Stimulated activated CD4-positive, alpha-beta T cell treated with anti-CD3 and anti-CD28 coated beads, Interleukin-2, amount 100 ng/mL, for 48 hours (primary cell): Measurements from ENCODE around the gene OR1N1.
"Not testable (repeated sequence)": the region's sequence is repeated elsewhere in the genome, so short reads cannot be mapped to it uniquely, and the experiment has no call there.

Source experiments
- DNase-seq, 2 donors: peaks; one replicate each; pipeline ENCODE4 v3.0.0-alpha.2; 2020

The OR1N1 gene, protein sequence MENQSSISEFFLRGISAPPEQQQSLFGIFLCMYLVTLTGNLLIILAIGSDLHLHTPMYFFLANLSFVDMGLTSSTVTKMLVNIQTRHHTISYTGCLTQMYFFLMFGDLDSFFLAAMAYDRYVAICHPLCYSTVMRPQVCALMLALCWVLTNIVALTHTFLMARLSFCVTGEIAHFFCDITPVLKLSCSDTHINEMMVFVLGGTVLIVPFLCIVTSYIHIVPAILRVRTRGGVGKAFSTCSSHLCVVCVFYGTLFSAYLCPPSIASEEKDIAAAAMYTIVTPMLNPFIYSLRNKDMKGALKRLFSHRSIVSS

DNA sequence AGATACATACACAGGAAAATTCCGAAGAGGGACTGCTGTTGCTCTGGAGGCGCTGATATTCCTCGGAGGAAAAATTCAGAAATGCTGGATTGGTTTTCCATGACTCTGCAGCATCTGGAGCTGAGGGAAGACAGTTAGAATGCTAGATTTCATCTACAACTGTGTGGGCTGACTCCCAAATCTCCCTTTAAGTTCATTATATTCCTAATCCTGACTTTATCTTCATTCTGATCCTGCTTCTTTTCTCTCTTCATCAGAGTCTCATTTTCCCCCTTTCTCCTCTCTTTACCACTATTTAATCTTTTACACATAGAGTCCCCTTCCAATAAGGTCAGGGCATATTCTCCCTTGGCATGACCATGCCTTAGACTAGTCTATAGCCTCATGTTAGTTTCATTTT is at the start of gene OR1N1:
Gene OR1N1 (minus strand): TSS at position 101 of the 400 bp plus-strand sequence. CDS start 0 bp downstream, at position 101.
- DNase-seq: no peak

DNA sequence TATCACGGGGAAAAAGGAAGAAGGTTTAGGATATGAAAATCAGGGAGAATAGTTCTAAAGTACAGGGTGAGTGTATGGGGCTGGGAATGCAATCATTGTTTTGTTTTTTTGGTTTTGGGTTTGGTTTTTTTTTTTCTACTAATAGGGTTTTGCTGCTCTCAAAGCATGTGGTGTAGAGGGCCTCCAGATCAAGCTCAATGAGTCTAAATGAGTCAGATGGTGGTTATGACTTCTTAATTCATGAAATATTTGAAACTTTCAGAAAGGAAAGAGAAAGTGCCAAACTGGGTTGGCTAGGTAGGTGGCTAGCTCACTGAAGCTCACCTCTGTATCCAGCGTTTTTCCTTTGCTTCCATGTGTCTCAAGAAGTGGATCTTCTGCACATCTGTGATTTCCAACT is 45.4 kb upstream of the OR1N1 start:
- no peak for DNase-seq

DNA sequence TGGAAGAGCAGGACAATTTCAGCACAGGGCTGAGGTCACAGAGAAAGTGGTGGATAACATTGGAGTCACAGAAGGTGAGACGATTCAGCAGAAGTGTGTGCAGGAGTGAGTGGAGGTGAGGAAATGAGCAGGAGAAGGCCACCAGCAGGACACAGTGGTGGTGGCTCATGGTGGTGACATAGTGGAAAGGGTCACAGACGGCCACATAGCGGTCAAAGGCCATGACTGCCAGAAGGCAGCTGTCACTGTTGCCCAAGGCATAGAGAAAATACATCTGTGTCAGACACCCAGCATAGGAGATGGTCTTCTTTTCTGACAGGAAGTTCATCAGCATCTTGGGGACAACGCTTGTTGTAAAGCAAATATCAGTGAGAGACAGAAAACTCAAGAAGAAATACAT is 40.8 kb upstream of the OR1N1 start:
- DNase-seq: no peak

DNA sequence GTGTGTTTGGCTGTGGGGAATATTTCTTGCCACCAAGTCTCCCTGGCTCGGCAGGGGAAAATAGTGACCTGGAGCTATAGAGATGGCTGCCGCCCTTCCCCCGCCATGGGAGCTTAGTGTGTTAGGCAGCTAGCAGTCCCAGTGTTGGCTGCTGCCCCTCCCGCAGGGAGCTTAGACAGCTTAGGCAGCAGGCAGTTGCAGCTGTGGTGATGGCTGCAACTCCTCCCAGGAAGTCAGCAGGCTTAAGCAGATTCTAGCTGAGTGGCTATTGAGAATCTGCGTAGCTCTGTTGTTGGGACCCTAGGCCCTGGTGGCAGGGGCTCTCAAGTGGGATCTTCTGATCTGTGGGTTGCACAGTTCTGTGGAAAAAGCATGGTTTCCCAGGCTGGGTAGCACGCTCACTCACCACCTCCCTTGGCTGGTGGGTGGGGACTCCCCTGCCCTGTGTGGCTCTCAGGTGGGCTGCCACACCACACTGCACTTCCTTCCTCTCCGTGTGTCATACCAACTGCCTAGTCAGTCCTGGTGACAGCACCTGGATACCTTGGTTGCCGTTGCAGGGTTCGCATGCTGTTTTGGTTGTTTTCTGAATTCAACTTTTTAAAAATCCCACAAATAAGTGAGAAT is 35.2 kb upstream of the OR1N1 start:
- DNase-seq: no peak

DNA sequence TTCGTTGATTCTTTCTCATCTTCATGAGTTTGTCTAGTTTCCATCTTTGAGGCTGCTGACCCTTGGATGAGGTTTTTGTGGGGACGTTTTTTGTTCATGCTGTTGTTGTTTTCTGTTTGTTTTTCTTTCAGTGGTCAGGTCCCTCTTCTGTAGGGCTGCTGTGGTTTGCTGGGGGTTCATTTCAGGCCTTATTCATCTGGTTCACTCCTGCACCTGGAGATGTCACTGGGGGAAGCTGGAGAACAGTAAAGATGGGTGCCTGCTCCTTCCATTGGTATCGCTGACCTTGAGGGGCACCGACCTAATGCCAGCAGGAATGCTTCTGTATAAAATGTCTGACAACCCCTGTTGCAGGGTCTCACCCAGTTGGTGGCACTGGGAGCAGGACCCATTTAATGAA is 34.4 kb upstream of the OR1N1 start:
- DNase-seq: no peak

DNA sequence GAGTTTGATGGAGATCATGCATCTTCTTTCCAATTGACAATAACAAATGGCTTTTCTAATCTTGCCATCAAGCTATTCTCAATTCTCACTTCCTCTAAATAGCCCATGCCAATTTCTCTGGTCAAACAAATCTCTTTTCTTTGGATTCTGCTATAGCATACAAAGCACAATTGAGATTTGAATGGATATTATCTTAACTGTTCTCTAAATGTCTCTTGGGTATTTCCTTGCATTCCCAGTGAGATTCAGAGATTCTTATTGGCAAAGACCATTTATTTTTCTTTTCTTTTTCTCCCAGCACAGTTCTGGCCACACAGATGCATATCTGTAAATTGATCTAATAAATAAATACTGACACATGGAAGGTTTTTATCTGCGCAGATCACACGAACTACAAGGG is 25.7 kb upstream of the OR1N1 start, which contains the start of gene OR1N2:
Gene OR1N2 (plus strand): TSS at position 301 of the 400 bp plus-strand sequence. CDS start 100 bp downstream, outside the sequence.
- DNase-seq: no peak

DNA sequence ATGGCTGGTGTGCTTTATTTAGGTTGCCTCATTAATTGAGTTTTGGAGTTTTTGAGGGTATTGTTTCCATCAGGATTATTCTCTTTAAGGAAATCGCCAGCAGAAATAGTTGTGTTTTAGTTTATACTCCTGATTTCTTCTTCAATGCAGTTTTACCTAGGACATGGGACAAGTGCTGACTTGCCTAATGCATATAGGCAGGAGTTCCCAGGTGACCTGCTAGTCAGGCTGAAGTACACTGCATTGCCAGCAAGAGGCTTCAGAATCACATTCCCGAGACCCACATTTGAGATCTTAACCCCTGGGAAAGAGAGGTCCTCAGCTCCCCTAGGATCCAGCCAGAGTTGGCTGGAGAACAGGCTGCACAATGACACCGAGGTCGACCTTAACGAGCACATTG is 24.3 kb upstream of the OR1N1 start:
- DNase-seq: no peak

DNA sequence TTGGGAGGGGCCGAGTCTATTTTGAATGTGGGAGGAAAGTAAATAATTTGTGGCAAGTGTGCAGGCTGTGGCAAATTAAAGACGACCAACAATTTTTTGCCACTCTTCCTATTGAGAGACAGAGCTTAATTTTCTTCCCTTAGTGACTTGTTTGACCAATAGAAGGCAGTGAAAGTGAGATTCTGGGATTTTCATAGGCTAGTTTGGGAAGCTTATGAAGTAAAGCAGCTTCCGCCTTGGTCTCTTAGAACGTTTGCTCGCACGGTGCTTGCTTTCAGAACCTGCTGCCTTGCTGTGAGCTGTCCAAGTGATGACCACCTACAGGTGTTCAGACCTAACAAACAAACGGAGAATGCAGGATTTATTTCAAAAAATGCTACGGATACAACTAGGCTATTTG is 19.1 kb upstream of the OR1N1 start:
- no peak for DNase-seq

DNA sequence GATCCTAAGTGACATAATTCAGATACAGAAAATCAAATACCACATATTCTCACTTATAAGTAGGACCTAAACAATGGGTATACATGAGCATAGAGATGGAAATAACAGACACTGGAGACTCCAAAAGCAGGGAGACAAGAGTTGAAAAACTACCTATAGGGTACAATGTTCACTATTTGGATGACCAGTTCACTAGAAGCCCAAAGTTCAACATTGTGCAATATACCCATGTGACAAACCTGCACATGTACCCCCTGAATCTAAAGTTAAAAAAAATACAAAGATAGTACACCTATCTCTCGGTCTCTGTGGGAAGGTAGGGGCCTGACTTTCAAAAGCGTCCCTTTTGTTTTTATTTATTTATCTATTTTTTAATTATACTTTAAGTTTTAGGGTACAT is 11.7 kb upstream of the OR1N1 start:
- DNase-seq: no peak

DNA sequence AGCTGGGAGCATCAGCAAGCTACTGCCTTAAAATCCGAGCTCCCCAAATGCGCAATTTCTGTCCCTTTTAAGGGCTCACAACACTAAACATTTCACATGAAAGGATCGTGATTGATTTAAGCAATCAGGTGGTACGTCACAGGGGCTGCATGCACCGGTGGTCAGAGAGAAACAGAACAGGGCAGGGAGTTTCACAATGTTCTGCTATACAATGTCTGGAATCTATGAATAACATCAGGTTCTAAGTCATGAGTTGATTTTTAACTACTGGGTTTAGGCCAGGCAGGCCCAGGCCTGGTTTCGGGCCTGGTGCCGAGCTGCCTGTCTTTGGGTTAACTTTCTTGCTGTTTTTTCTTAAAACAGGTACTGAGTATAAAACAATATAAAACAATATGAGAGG is 10.0 kb upstream of the OR1N1 start:
- not testable (repeated sequence) for DNase-seq

DNA sequence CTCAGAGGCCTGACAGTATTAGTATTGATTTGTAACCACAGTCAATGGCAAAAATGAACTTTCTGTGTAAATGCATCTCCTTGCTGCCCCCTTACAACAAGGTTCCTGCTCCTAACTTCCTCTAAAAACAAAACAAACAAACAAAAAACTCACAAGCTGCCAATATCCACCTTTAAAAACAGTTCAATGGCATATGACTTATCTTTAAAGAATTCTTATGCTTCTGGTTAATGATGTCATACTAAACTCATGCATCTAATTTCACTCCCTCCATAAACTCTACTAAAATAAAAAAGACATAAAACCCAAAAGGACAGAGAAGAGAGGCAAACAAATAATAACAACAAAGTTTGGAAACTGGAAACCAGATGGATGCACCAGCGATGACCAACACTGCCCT is 9.0 kb upstream of the OR1N1 start:
- no peak for DNase-seq

DNA sequence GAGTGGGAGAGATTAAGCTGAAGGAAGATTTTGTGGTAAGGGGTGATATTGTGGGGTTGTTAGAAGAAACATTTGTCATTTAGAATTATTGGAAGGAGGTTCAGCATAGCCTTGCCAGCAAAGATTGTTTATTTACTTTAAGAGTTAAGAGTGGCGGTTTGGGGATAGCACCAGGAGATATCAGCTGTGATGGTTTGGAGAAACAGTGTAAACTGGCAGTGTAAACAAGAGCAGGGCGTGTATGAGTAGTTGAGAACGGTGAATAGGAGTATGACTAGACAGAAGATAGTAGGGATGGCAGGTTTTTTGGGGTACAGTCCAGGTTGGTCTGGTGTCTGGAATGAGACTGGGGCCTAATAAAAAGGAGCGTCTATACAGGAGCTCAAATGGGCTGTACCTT is 4.1 kb upstream of the OR1N1 start:
- not testable (repeated sequence) for DNase-seq

DNA sequence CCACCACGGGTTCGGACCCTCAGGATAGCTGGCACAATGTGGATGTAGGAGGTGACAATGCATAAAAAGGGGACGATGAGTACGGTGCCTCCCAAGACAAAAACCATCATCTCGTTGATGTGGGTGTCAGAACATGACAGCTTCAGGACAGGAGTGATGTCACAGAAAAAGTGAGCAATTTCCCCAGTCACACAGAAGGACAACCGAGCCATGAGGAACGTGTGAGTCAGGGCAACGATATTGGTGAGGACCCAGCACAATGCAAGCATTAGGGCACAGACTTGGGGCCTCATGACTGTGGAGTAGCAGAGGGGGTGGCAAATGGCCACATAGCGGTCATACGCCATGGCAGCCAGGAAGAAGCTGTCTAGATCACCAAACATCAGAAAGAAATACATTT is 491 bp downstream of the OR1N1 start:
- peak in 1 of 2 donors; percentile 2 for DNase-seq

DNA sequence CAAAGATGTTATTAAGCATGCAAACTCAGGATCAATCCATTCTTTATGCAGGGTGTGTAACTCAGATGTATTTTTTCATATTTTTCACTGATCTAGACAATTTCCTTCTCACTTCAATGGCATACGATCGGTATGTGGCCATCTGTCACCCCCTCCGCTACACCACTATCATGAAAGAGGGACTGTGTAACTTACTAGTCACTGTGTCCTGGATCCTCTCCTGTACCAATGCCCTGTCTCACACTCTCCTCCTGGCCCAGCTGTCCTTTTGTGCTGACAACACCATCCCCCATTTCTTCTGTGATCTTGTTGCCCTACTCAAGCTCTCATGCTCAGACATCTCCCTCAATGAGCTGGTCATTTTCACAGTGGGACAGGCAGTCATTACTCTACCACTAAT is 7.7 kb downstream of the OR1N1 start:
- DNase-seq: no peak

DNA sequence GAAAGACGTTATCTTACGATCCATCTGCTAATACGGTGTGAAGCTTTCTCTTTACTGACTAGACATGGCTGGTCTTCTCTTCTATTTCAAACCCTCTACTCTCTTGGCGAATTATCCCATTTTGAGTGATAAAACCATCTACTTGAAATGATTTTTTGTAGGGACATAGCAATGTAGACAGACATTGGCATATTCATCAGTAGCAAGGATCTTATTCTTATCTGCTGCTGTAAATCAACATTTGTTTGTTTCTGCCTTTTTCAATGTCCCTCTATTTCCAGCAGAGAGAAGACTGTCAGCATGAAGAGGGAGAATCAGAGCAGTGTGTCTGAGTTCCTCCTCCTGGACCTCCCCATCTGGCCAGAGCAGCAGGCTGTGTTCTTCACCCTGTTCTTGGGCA is 8.3 kb downstream of the OR1N1 start, which contains the start of gene OR1J4:
Gene OR1J4 (plus strand): TSS at position 301 of the 400 bp plus-strand sequence. CDS start 0 bp downstream, at position 301.
- no peak for DNase-seq

DNA sequence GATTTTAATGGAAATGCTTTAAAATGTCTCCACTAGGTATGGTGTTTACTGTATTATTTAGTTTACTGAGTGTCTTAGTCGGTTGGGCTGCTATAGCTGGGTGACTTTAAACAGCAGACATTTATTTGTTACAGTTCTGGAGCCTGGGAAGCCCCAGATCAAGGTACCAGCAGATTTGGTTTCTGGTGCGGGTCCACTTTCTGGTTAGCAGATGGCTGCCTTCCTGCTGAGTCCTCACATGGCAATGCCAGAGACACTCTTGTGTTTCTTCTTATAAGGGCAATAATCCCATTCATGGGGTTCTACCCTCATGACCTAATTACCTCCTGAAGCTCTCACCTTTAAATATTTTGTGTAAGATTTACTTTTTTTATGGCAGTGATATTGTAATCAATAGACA is 8.9 kb downstream of the OR1N1 start:
- DNase-seq: no peak

DNA sequence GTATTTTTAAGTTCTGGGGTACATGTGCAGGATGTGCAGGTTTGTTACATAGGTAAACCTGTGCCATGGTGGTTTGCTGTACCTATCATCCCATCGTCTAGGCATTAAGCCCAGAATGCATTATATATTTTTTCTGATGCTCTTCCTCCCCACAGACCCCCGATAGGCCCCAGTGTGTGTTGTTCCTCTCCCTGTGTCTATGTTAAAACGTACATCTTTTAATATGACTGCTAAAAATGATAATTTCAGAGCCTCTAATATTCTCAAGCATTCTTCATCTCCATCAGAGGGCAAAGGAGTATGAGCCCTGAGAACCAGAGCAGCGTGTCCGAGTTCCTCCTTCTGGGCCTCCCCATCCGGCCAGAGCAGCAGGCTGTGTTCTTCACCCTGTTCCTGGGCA is 16.6 kb downstream of the OR1N1 start, which contains the start of gene OR1J2:
Gene OR1J2 (plus strand): TSS at position 301 of the 400 bp plus-strand sequence. CDS start 0 bp downstream, at position 301.
- no peak for DNase-seq

DNA sequence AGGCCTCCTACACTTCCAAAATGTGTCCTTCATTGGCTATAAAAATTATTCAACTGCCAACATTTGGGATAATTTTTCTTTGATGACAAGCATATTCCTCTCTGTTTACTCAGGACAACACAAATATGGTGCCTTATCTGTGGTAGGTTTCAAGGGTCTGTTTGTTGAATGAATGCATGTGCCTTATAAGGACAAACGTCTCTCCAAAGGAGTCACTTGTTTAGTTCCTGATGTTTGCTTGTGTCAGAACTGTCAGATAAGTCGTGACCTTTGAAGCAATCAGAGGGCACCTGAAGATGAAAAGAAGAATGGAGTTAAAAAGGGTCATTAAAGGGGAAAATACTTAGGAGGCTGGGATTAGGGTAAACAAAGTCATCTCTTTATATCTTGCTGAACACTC is 20.1 kb downstream of the OR1N1 start:
- no peak for DNase-seq

DNA sequence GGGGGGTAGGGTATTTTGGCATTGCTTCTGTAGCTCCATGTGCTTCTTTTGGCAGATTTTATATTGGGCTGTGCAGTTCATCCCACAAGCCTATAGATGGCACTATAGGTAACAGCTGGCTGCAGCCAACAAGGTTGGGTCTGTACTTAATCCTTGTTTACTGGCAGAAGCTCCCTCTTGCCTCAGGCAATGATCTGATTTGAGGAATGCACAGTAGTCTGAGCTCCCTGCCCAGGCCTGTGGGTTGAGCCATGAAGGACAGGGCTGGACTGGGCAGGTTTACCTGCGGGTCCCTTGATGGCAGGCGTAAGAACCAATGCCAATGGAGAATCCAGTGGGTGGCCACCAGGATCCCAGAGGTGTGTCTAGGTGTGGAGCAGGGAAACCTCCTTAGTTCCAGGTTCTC is 28.2 kb downstream of the OR1N1 start:
- DNase-seq: peak; percentile 3 to 4

DNA sequence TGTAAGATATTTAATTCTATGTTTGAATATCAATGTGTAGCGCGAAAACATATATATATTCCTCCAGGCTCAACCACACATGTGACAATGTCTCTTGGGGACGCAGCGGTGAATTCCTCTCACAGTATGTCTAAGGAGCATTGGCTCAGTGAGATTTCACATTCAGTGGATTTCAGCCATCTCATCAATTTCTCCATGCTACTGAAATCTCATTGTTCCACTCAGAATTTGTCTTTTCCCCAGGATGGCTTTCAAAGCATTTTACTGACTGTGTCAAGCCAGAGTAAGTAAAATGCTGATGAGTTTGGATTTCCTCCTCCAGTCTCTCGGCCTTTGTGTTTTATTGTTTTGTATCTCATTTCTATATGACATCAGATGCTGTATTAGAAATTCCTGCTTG is 48.0 kb downstream of the OR1N1 start:
- DNase-seq: no peak

DNA sequence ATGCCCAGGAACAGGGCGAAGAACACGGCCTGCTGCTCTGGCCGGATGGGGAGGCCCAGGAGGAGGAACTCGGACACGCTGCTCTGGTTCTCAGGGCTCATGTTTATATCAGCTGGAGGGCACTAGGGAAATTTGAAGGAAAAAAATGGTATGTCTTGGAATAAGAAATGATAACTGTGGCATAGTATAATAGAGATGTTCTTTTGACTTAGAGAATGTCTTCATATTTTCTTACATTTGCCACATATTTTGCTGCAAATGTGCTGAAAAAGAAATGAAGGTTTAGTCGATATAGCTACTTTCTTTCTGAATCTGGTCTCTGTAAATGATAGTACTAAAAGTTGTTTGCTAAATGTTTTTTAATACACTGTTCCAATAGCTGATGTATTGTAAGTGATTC is 49.3 kb downstream of the OR1N1 start, which contains the start of gene OR1J1:
Gene OR1J1 (minus strand): TSS at position 101 of the 400 bp plus-strand sequence. CDS start 0 bp downstream, at position 101.
- no peak for DNase-seq

DNA sequence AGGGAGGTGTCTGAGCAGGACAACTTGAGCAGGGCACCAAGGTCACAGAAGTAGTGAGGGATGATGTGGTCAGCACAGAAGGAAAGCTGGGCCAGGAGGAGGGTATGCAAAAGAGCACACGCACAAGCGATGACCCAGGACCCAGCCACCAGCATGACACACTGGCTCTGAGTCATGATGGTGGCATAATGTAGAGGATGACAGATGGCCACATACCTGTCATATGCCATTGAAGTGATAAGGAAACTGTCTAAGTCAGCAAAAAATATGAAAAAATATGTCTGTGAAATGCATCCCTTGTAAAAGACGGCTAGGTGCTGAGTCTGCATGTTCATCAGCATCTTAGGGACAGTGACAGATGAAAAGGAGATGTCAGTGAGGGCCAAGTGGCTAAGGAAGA is 49.7 kb downstream of the OR1N1 start:
- DNase-seq: no peak
